Measurements from ENCODE around the gene UNC5A.

The UNC5A gene

DNA sequence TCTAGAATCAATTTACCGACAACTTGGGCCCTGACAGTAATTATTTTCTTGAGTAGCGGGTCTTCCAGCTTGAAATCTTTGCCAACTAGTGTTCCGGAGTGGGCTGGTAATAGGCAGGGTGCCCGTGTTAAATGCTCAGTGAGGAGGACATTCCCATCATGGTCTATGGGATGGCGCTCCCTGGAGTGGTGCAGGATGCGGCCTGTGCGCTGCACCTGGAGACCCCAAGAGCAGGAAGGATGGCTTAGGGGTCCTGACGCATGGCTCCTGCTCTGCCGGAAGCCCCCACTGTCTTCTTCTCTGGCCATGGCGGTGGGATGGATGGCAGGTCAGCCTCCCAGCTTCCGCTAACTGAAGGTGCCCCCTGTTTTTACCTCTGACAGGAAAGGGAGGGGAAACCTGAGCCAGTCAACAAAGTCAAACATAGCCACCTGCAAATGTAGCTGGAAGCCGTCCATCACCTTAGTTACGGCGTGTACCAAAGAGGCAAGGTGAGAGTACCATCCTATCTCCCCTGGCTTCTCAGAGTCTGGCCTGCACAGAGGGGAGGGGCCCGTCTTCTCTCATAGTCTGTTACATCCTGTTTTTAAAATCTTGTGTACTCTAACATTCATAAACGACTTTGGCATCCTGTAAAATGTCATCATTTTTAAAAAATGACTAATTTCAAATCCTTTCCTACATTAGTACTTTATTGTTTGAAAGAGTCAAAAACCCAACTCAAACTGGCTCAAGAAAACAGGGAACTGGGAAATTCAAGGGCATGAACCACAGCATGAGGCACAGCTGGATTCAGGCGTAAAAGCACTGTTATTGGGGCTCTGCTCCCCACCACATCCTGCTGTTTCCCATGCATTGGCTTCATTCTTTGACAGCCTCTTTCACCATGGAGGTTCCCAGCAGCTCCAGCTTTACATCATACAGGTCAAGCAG lies 28.5 kb upstream of the UNC5A start:
- DNase-seq (ENCODE audit: low read depth in 2 of 2) = no peak

DNA sequence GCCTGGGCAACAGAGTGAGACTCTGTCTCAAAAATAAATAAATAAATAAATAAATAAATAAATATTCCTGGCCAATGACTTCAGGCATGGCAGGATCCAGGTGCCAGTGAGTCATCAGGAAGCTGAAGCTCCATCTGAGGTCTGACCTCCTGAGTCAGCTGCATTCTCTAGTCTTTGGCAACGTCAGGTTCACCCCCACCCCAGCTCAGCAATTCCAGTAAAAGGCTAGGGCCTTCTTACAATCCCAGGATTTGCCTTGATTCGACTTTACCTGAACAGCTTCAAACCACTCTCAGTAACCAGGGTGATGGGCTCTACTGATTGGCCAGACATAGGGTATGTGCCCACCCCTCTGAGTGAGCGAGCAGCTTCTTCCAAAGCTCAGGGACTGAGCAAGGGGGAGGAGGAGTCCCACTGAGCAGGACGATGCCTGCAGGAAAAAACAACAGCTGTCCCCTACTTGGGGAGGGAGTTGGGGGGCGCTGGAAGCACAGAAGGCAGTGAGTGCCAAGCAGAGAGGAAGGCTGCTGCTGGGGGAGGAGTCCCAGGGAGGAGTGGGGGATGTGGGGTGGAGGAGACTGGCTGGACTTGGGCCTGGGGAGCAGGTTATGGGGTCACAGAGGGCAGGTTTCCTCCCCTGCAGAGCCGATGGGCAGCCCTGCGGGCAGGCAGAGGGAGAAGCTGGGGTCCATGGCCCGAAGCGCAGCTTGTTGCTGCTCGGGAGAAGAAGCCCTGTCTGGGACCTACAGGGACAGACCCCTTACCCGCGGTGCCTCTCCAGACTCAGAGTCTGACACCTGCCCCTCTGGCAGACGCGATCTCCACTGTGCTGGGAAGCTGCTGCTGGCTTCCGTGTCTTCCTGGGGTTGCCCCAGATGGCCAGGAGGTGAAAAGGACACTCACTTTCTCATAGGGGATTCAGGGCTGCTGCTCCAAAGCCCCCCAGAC lies 25.9 kb upstream of the UNC5A start:
- DNase-seq (ENCODE audit: low read depth in 2 of 2) = no peak

DNA sequence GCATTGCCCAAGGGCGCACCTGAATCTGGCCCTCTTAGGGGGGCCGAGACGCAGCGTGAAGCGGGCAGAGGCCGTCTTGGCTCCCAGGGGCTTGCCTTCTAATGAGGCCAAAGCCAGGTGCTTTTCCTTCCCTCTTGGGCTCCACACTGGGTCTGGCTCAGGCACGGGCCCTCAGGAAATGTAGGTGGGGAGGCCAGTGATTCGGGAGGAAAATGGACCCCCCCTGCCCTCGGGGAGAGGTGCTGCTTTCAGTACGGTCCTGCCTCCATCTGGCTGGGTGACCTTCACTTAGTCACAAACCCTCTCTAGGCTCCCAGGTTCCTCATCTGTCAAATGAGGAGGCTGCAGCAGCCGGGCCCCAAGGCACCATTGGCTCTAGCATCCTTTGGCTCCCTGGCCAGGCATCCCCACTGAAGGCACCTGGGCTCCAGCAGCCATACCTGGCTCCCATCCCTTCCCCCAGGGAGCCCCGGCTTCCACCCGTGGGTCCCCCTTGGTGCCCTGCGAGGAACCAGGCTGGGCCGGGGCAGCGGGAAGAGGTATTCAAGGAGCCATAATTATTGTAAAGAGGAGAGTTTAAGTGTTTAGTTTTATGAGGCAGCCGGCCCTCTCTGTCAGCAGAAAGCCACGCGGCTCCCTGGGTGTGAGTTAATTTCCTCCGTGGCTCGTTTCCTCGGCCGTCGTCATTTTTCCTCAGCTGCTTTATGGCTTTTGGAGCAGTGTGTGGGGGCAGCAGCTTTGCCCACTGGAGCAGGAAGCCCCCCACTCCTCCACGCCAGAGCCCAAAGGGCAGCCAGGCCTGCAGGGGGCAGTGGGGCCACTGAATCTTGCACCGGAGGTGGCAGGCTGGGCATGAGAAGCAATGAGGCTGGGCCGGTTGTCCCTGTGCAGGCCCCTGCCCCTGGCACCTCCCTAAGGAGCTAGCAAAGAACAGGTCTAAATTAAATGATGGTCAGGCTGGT lies 24.9 kb upstream of the UNC5A start:
- DNase-seq (ENCODE audit: low read depth in 2 of 2) = no peak

- no peak for DNase-seq (ENCODE audit: low read depth in 2 of 2)
These were observed 22.7 kb upstream of the UNC5A start for GRCh38 chr5:176787676-176788075.

GRCh38 chr5:176788091-176788490 lies 22.3 kb upstream of the UNC5A start:
- no peak for DNase-seq (ENCODE audit: low read depth in 2 of 2)

GRCh38 chr5:176788941-176789872 lies 21.2 kb upstream of the UNC5A start:
- DNase-seq (ENCODE audit: low read depth in 2 of 2) = no peak

- no peak for DNase-seq (ENCODE audit: low read depth in 2 of 2)
These were observed 20.3 kb upstream of the UNC5A start for GRCh38 chr5:176789873-176790615.

GRCh38 chr5:176790941-176791340 lies 19.4 kb upstream of the UNC5A start:
- no peak for DNase-seq (ENCODE audit: low read depth in 2 of 2)

DNA sequence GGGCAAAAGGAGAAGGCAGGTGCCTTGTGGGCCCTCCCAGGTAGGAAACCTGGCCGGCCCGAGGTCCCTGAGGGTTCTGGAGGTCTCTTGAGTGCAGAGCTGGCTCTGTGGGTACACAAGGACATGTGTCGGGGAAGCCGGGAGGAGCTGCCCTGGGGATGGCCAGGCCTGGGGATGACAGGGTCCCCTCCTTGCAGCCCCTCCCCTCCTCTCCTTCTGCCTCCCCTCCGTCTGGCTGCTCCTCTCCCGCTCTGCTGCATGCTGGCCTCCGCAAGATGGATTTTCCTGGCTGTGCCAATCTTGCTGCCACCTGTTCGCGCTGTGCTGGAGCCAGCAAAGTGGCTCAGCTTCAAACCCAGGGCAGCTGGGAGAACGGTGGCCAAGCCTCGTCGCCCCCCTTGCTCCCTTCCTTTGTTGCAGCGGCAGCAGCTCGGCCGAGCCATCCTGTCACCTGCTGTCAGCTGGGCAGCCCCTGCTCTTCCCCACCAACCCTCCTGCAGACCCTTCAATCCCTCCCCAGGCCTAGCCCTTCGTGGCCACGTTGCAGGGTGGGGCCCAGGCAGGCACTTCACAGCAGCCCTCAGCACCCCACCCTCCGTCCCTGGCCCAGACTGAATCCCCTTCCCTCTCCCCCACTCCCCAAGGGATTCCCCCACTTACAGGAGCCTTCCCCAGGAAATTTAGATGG lies 17.6 kb upstream of the UNC5A start:
- DNase-seq (ENCODE audit: low read depth in 2 of 2) = no peak

- no peak for DNase-seq (ENCODE audit: low read depth in 2 of 2)
These were observed 17.0 kb upstream of the UNC5A start for GRCh38 chr5:176793343-176793699.

GRCh38 chr5:176793736-176794135 lies 16.6 kb upstream of the UNC5A start:
- DNase-seq (ENCODE audit: low read depth in 2 of 2) = no peak

GRCh38 chr5:176794509-176794908 lies 15.8 kb upstream of the UNC5A start:
- no peak for DNase-seq (ENCODE audit: low read depth in 2 of 2)

GRCh38 chr5:176796411-176796810 lies 13.9 kb upstream of the UNC5A start:
- DNase-seq (ENCODE audit: low read depth in 2 of 2) = no peak

DNA sequence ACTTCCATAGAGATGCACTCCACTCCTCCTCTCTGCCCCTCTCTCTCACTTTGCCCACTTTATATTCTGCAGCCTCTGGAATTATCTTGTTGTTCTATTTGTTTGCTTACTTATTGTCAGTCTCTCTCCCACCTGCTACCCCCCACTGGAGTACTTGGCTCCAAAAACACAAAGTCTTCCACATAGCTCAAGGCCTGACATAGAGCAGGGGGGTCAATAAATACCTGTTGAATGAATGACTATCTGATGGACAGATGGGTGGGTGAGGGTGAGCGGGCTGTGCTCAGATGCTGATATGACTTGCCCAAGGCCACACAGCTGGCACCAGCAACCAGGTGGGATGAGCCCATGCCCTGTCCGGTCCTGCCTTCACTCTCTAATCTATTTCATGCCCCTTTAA lies 13.4 kb upstream of the UNC5A start:
- no peak for DNase-seq (ENCODE audit: low read depth in 2 of 2)

GRCh38 chr5:176797456-176798050 lies 12.8 kb upstream of the UNC5A start:
- DNase-seq (ENCODE audit: low read depth in 2 of 2) = no peak

- no peak for DNase-seq (ENCODE audit: low read depth in 2 of 2)
These were observed 12.1 kb upstream of the UNC5A start for GRCh38 chr5:176798086-176798876.

- DNase-seq (ENCODE audit: low read depth in 2 of 2) = no peak
These were observed 11.4 kb upstream of the UNC5A start for GRCh38 chr5:176798949-176799348.

GRCh38 chr5:176799488-176799887 lies 10.9 kb upstream of the UNC5A start:
- no peak for DNase-seq (ENCODE audit: low read depth in 2 of 2)
